PFSK-1 (cell line): Measurements from ENCODE around the gene KIF12.

ENCODE experiments used
- FOXP2 ChIP-seq: optimal IDR thresholded peaks from 2 replicates; pipeline ENCODE3; 2011; ENCODE audit warnings: borderline replicate concordance, control low read depth, inconsistent platforms; ENCODE audit not compliant: insufficient read depth; ENCODE audit errors: extremely low read length, extremely low read depth
- POLR2AphosphoS5 ChIP-seq: IDR thresholded peaks from 2 replicates; pipeline ENCODE4 v1.6.1; 2012; ENCODE audit warnings: low read depth, mild to moderate bottlenecking, control low read depth, low read length, moderate library complexity
- REST ChIP-seq, 2 experiments: IDR thresholded peaks; 2 replicates each; pipeline versions ENCODE4 v1.6.1 to v1.8.0; 2011 to 2012; ENCODE audit warnings: low read depth in 2 of 2, low read length in 2 of 2, control low read depth in 1 of 2, inconsistent platforms in 1 of 2, mild to moderate bottlenecking in 1 of 2, moderate library complexity in 1 of 2; ENCODE audit not compliant: insufficient read depth in 1 of 2
- SIN3A ChIP-seq: IDR thresholded peaks from 2 replicates; pipeline ENCODE4 v1.6.1; 2012; ENCODE audit warnings: mild to moderate bottlenecking, low read length, moderate library complexity, borderline replicate concordance; ENCODE audit not compliant: insufficient read depth
- TAF1 ChIP-seq: IDR thresholded peaks from 2 replicates; pipeline ENCODE4 v1.6.1; 2012; ENCODE audit warnings: low read length, control low read depth, borderline replicate concordance; ENCODE audit not compliant: insufficient read depth

The KIF12 gene

DNA sequence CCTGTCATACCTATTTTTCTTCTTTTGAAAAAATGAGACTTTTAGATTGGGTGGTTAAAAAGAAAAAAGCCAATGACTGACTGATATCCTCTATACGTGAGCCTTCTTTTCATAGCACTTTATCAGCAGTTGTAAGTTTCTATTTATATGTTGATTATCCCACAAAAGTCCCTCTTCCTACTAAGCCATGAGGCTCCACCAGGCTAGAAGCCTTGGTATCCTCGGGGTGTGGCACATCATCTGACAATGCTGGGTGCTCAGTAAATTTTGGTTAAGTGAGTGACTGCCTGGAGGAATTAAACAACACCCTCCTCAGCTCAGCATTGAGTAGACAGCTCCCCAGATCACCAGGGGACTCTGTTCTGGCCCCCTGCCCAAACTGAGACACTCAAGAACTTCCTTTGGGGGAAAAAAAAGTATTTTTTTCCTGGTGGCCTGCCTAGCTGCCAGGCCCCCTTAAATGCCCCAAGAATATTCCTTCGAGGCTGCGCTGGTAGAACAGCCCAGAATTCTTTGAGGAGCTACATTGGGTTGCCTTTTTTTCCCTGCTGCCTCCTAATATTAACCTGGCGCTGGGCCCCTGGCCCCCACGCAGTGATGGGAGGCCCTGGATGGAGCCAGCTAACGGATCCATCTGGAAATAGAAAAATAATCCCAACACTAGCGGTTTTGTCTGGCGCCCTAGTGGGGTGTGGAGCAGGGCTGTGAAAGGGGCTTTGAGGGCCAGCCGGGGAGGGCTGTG, 32.9 kb upstream of the KIF12 start:
- no peak for TF ChIP-seq FOXP2
- no peak for TF ChIP-seq SIN3A
- TF ChIP-seq POLR2AphosphoS5 = no peak
- no peak for TF ChIP-seq REST (IDR thresholded peaks at IDR 0.05; ENCODE audit: insufficient read depth in 1 of 2, low read depth in 2 of 2, low read length in 2 of 2)
- TF ChIP-seq TAF1 = no peak

DNA sequence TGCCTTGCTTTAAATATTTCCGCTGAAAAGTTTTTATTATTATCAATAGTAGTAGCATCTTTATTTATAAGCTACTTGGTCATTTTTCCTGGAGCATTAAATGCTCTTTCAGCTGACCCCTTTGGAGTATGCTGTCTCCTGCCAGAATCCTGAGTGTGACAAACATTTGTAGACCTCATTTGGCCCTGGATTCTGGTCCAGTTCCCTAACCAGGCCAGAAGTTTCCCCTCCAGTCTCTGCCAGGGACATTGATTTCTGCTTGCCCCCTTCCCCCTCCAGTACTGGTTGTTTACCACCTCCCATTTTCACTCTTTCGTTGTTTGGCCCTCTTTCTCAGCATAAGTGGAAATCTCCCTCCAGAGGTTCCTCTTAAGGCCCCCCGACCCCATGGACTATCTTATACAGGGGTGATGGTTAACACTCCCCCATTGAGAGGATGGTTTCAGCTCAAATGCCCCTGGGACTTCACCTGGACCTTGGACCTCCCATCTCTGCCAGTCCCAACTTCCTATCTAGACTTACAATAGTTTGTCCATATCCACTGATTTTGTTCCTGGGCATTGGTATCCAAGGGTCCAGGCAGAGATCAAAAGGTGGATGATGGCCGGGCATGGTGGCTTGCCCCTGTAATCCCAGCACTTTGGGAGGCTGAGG, 31.7 kb upstream of the KIF12 start:
- TF ChIP-seq FOXP2 = no peak
- TF ChIP-seq POLR2AphosphoS5 = no peak
- TF ChIP-seq SIN3A = no peak
- TF ChIP-seq TAF1 = no peak
- TF ChIP-seq REST (IDR thresholded peaks at IDR 0.05; ENCODE audit: insufficient read depth in 1 of 2, low read depth in 2 of 2, low read length in 2 of 2) = no peak

- TF ChIP-seq SIN3A (no peak), FOXP2 (no peak), POLR2AphosphoS5 (no peak), TAF1 (no peak), REST (IDR thresholded peaks at IDR 0.05; ENCODE audit: insufficient read depth in 1 of 2, low read depth in 2 of 2, low read length in 2 of 2) (no peak)
These were observed 31.0 kb upstream of the KIF12 start for GRCh38 chr9:114130141-114130540.

DNA sequence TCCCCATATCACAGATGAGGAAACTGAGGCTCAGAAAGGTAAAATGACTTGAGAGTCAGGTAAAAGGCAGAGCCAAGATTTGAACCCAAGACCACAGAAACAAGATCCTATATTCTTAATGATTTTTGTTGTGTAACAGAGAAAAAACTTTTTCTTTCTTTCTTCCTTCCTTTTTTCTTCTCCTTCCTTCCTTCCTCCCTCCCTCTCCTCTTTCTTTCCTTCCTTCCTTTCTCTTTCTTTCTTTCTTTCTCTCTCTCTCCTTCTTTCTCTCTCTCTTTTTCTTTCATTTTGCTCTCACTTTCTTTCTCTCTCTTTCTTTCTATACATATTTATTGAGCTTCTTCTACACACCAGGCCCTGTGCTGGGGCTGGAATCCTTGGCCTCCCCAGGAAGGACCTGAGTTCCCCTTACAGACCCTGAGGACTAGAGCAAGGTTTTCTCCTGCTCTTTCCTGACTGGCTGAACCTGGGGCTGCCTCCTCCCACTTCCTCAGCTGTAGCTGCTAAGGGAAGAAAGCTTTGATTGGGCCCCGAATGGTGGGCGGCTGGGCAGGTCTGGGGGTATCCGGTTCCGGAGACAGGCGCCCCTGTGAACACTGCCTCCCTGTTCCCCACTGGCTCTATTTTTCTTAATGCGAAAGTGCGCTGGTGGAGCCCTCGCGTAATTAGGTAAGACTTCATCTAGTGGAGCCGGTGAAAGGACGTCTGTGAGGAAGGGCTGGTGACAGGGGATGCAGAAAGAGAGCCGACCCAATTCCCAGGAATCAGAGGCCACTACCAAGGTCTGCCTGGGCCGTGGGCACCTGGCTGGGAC, 27.4 kb upstream of the KIF12 start:
- no peak for TF ChIP-seq REST (IDR thresholded peaks at IDR 0.05; ENCODE audit: insufficient read depth in 1 of 2, low read depth in 2 of 2, low read length in 2 of 2)
- TF ChIP-seq SIN3A = no peak
